CD14-positive monocyte (primary cell): ENCODE results near the gene DUS1L. TPM values are rescaled to one million over a fixed set of nuclear protein-coding genes. Genes with fewer than 3 reads are reported as not detected.

Experiments
- DNase-seq, 3 donors: peaks; one replicate each; pipeline ENCODE4 v3.0.0-alpha.2; 2011 to 2022
- H2AFZ ChIP-seq: 2 replicates; pipeline ENCODE4 v1.6.0; 2012; ENCODE audit warnings: mild to moderate bottlenecking, low read depth, low read length, inconsistent platforms; ENCODE audit not compliant: insufficient read depth, poor library complexity, severe bottlenecking
- H3K27ac ChIP-seq, 2 donors: 1 replicate in 1 of 2; 2 replicates in 1 of 2; pipeline ENCODE4 v1.5.1; 2012 to 2013; ENCODE audit warnings: low read length in 2 of 2, control low read depth in 1 of 2, inconsistent platforms in 1 of 2, low read depth in 1 of 2, mild to moderate bottlenecking in 1 of 2
- H3K27me3 ChIP-seq, 2 donors: one replicate each; pipeline versions ENCODE4 v1.6.0 to v1.6.1; 2011 to 2013; ENCODE audit warnings: low read length in 2 of 2; ENCODE audit not compliant: control insufficient read depth in 2 of 2, insufficient read depth in 2 of 2
- H3K36me3 ChIP-seq, 2 donors: replicated peaks in 1 of 2; 1 replicate in 1 of 2; 2 replicates in 1 of 2; pipeline versions ENCODE4 v1.5.1 to v1.6.1; 2012 to 2013; ENCODE audit warnings: low read length in 2 of 2, control low read depth in 1 of 2, inconsistent platforms in 1 of 2, mild to moderate bottlenecking in 1 of 2; ENCODE audit not compliant: insufficient read depth in 2 of 2, control insufficient read depth in 1 of 2
- H3K4me1 ChIP-seq, 2 donors: 1 replicate in 1 of 2; 2 replicates in 1 of 2; pipeline versions ENCODE4 v1.5.1 to v1.6.1; 2012 to 2013; ENCODE audit warnings: low read length in 2 of 2, control low read depth in 1 of 2, inconsistent platforms in 1 of 2, mild to moderate bottlenecking in 1 of 2, moderate library complexity in 1 of 2; ENCODE audit not compliant: insufficient read depth in 2 of 2, control insufficient read depth in 1 of 2
- H3K4me2 ChIP-seq: replicated peaks from 2 replicates; pipeline ENCODE3; 2012; ENCODE audit warnings: low read length, moderate library complexity, mild to moderate bottlenecking; ENCODE audit not compliant: poor library complexity, severe bottlenecking; ENCODE audit errors: extremely low read depth
- H3K4me3 ChIP-seq, 3 experiments: fragments of 200-600 bp in 1 of 3; sonication (generic) in 1 of 3; replicated peaks in 1 of 3; 1 replicate in 2 of 3; 2 replicates in 1 of 3; pipeline ENCODE4 v1.5.1; 2011 to 2013; ENCODE audit warnings: low read length in 3 of 3, mild to moderate bottlenecking in 3 of 3, control low read depth in 2 of 3, low read depth in 2 of 3, inconsistent platforms in 1 of 3, moderate library complexity in 1 of 3
- H3K79me2 ChIP-seq: 2 replicates; pipeline ENCODE4 v1.6.0; 2012; ENCODE audit warnings: mild to moderate bottlenecking, control low read depth, inconsistent platforms, low read length, moderate library complexity; ENCODE audit not compliant: insufficient read depth
- H3K9ac ChIP-seq: 2 replicates; pipeline ENCODE4 v1.6.0; 2017; ENCODE audit warnings: low read length, mild to moderate bottlenecking; ENCODE audit not compliant: insufficient read depth, poor library complexity, severe bottlenecking
- H3K9me3 ChIP-seq, 2 donors: replicated peaks in 1 of 2; 1 replicate in 1 of 2; 2 replicates in 1 of 2; pipeline versions ENCODE4 v1.5.1 to v1.6.1; 2012 to 2013; ENCODE audit warnings: low read length in 2 of 2, control low read depth in 1 of 2; ENCODE audit not compliant: control insufficient read depth in 1 of 2, insufficient read depth in 1 of 2
- H4K20me1 ChIP-seq: 2 replicates; pipeline ENCODE4 v1.6.0; 2012; ENCODE audit warnings: mild to moderate bottlenecking, low read length, control low read depth, moderate library complexity; ENCODE audit not compliant: insufficient read depth
- H3K27ac Mint-ChIP-seq, 7 donors: one replicate each; pipeline ENCODE4 v1.8.0; 2020; ENCODE audit warnings: mild to moderate bottlenecking in 7 of 7, mixed read lengths in 7 of 7, moderate library complexity in 6 of 7, inconsistent platforms in 2 of 7
- H3K27me3 Mint-ChIP-seq, 3 donors: one replicate each; pipeline ENCODE4 v1.8.0; 2021 to 2022; ENCODE audit warnings: low read depth in 3 of 3, mild to moderate bottlenecking in 3 of 3, mixed read lengths in 3 of 3, moderate library complexity in 3 of 3, inconsistent platforms in 1 of 3
- H3K36me3 Mint-ChIP-seq, 2 donors: one replicate each; pipeline ENCODE4 v1.8.0; 2020; ENCODE audit warnings: mixed read lengths in 2 of 2, inconsistent platforms in 1 of 2, mild to moderate bottlenecking in 1 of 2
- H3K4me1 Mint-ChIP-seq: one replicate; pipeline ENCODE4 v1.8.0; 2020; ENCODE audit warnings: mild to moderate bottlenecking, mixed read lengths
- H3K4me3 Mint-ChIP-seq, 2 donors: one replicate each; pipeline ENCODE4 v1.8.0; 2020; ENCODE audit warnings: mild to moderate bottlenecking in 2 of 2, mixed read lengths in 2 of 2, moderate library complexity in 1 of 2
- H3K9me3 Mint-ChIP-seq, 7 donors: one replicate each; pipeline ENCODE4 v1.8.0; 2020 to 2022; ENCODE audit warnings: mixed read lengths in 7 of 7, mild to moderate bottlenecking in 6 of 7, moderate library complexity in 6 of 7, inconsistent platforms in 2 of 7
- WGBS: methylation state at CpG from one replicate; pipeline ENCODE4 v1.1.5; 2013; ENCODE audit warnings: missing lambda C conversion rate; ENCODE audit not compliant: insufficient coverage; 5-methylcytosine and 5-hydroxymethylcytosine counted together
- intact Hi-C, 2 donors: fragments of 100-400 bp; cut with micrococcal nuclease; formaldehyde crosslinking; loops; one replicate each; pipeline versions ENCODE4 v1.15.0 to v1.15.1; 2023
- polyA plus RNA-seq, 3 donors: library from polyadenylated mRNA; depleted of rRNA in 1 of 3; unstranded in 2 of 3; stranded (reverse) in 1 of 3; fragments of 300-500 nt in 2 of 3; fragments of >200 nt in 1 of 3; fragmentation: Illumina TruSeq in 2 of 3; gene quantifications; 1 replicate in 2 of 3; 2 replicates in 1 of 3; pipeline ENCODE4 v1.2.3, GENCODE V29; 2012 to 2021
- TF ChIP-seq, protein P1 (sequence below): fragments of 200-600 bp; IDR thresholded peaks from one replicate; pipeline ENCODE4 v1.8.0; 2022; ENCODE audit warnings: antibody characterized with exemption, mild to moderate bottlenecking

Gene DUS1L
- polyA plus RNA-seq, 3 donors = 23.9 to 175 (median 47.6) TPM

DNA sequence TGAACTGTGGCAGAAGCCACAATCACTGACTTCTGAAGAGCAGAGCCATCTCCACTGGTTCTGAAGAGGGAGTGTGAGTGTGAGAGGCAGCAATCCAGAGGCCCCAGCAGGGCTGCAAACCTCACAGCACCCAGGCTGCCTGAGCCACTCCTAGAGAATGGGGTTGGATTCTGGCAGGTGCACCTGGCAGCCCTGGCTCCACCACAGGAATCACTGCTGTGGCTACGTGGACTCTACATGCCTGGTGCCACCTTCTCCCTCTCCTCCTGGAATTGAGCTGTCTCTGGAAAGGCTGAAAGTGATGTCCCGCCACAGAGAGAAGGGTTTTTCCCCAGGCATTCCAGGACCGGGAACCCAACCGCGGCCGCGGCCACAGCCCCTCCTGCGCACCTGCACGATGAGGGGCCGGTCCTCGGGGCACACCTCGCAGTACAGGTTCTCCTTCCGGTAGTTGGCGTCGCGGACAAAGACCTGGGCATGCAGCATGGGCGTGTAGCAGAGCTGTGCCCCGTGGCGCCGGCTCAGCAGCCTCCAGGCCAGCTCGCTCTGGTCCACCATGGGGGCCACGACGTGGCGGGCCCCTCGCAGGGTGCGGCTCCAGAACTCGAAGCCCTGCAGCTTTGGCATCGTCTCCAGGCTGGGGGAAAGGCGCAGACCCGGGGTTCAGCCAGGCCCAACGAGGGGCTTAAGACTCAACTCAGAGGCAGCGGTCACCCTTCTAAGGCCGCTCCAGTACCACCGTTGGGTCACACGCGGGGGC is 991 bp downstream of the DUS1L start:
- H3K9ac ChIP-seq = peak overlapping the region; percentile 85
- H3K9me3 Mint-ChIP-seq = peaks cover 0 to 2% (median 0%) of the 10 kb centered on the region in 7 donors
- H3K36me3 Mint-ChIP-seq = peaks cover 15 to 24% of the 10 kb centered on the region in 2 donors
- 49% methylated on average over 32 of the region's 36 CpGs for WGBS
- peaks cover 20 to 29% of the 10 kb centered on the region in 2 donors for H3K4me1 ChIP-seq
- peaks cover 18% of the 10 kb centered on the region for H3K79me2 ChIP-seq
- peaks cover 7% of the 10 kb centered on the region for H4K20me1 ChIP-seq
- intact Hi-C loops = loop anchor here in 1 of 2 donors (1.0 kb wide), 1 partner anchor 34 kb away; the partner anchor contains the start of gene FASN
- peaks cover 22% of the 10 kb centered on the region for H3K4me1 Mint-ChIP-seq
- H3K4me3 Mint-ChIP-seq = peak overlapping the region; percentile 62 to 69
- H3K4me2 ChIP-seq = peak overlapping the region; percentile 97
- no peaks in the 10 kb centered on the region for H3K9me3 ChIP-seq
- peak overlapping the region; percentile 72 to 87 (median 75) for H3K4me3 ChIP-seq
- H3K27ac Mint-ChIP-seq = peak overlapping the region in 3 of 7 donors; percentile 25 to 68 (median 41)
- no peaks in the 10 kb centered on the region for H3K27me3 Mint-ChIP-seq
- no peaks in the 10 kb centered on the region for H3K27me3 ChIP-seq
- H3K36me3 ChIP-seq = peaks cover 41% of the 10 kb centered on the region in 2 donors
- TF ChIP-seq, protein P1, sequence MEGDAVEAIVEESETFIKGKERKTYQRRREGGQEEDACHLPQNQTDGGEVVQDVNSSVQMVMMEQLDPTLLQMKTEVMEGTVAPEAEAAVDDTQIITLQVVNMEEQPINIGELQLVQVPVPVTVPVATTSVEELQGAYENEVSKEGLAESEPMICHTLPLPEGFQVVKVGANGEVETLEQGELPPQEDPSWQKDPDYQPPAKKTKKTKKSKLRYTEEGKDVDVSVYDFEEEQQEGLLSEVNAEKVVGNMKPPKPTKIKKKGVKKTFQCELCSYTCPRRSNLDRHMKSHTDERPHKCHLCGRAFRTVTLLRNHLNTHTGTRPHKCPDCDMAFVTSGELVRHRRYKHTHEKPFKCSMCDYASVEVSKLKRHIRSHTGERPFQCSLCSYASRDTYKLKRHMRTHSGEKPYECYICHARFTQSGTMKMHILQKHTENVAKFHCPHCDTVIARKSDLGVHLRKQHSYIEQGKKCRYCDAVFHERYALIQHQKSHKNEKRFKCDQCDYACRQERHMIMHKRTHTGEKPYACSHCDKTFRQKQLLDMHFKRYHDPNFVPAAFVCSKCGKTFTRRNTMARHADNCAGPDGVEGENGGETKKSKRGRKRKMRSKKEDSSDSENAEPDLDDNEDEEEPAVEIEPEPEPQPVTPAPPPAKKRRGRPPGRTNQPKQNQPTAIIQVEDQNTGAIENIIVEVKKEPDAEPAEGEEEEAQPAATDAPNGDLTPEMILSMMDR = no peak
- H2AFZ ChIP-seq = peak overlapping the region; percentile 68
- H3K27ac ChIP-seq = peak overlapping the region in 1 of 2 donors; percentile 63
- no peak for DNase-seq

DNA sequence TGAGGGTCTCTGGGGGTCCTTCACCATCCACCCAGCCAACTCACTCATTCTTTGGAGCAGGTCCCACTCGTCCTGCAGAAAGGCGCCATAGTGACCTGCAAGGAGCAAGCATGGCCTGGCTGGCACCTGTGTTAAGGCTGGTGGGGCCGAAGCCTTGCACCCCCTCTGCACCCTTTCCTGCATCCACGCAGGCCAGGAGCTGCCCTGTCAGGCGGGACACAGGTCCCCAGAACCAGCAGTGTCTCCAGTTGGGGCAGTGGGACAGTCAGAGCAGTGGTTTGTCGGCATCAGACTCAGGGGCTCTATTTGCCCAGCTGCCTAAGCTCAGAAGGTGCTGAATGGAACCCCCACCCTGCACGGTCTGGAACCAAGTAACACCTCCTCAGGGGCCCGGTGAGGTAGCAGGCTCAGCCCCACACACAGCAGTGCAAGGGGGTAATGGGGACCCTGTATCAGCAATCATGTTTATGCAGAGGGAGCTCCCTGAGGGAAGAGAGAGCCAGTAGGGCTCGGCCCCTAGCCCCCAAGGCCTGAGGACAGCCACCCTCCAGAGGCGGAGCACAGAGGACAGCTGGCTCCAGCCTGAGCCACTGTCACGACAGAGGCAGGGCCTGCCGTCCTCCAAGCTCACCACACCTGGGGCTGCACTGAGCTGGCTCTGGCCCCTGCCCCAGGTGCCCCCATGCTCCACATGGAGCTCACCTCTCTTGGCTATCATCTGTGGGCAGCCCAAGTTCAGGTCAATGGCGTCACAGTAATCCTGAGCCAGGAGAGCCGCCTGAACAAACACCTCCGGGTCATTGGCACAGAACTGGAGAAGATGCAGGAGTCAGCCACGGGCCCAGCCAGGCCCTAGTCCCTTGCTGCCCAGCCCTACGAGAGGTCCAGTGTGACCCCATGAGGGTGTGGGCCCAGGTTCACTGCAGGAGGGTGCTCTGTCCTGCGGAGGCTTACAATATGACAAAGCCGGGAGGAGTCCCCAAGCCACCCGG is 1.9 kb downstream of the DUS1L start:
- Histone ChIP-seq H2AFZ (no peak overlapping the region), H3K79me2 (peaks cover 18% of the 10 kb centered on the region), H3K4me1 (peaks cover 20 to 29% of the 10 kb centered on the region in 2 donors), H3K9ac (no peak overlapping the region), H3K4me2 (no peak overlapping the region), H4K20me1 (peaks cover 12% of the 10 kb centered on the region), H3K27me3 (no peaks in the 10 kb centered on the region), H3K36me3 (peaks cover 50% of the 10 kb centered on the region in 2 donors), H3K27ac (no peak overlapping the region), H3K4me3 (no peak overlapping the region), H3K9me3 (no peaks in the 10 kb centered on the region)
- peaks cover 0 to 2% (median 0%) of the 10 kb centered on the region in 7 donors for H3K9me3 Mint-ChIP-seq
- WGBS = 95% methylated on average over 18 of the region's 20 CpGs
- TF ChIP-seq, protein P1 = no peak
- H3K4me1 Mint-ChIP-seq = peaks cover 22% of the 10 kb centered on the region
- no peaks in the 10 kb centered on the region for H3K27me3 Mint-ChIP-seq
- H3K27ac Mint-ChIP-seq = no peak overlapping the region
- no peak overlapping the region for H3K4me3 Mint-ChIP-seq
- no peak for DNase-seq
- intact Hi-C loops = no loop called here
- H3K36me3 Mint-ChIP-seq = peaks cover 15 to 30% of the 10 kb centered on the region in 2 donors
